HCT116 (cell line): Measurements from ENCODE around the gene FAM227B.

Source experiments
- EZH2phosphoT487 ChIP-seq: fragments of 200-600 bp; IDR thresholded peaks from 2 replicates; pipeline ENCODE4 v1.6.1; 2018; ENCODE audit warnings: antibody characterized with exemption, borderline replicate concordance
- JUND ChIP-seq: IDR thresholded peaks from 2 replicates; pipeline ENCODE4 v1.6.1; 2012
- POLR2A ChIP-seq: IDR thresholded peaks from 2 replicates; pipeline ENCODE4 v1.7.0; 2011; ENCODE audit warnings: borderline replicate concordance; ENCODE audit not compliant: insufficient read depth, insufficient read length; ENCODE audit errors: extremely low read depth
- POLR2AphosphoS5 ChIP-seq: IDR thresholded peaks from 2 replicates; pipeline ENCODE4 v1.6.1; 2011; ENCODE audit warnings: mild to moderate bottlenecking, low read depth, low read length, moderate library complexity
- SRF ChIP-seq: IDR thresholded peaks from 2 replicates; pipeline ENCODE4 v1.6.1; 2012; ENCODE audit warnings: low read depth
- TF ChIP-seq, protein P1 (sequence below), 3 experiments: fragments of 200-600 bp in 1 of 3; sonication (generic) in 1 of 3; IDR thresholded peaks in 2 of 3; conservative IDR thresholded peaks in 1 of 3; 2 replicates each; pipeline ENCODE4 v1.5.1; 2012 to 2017; ENCODE audit warnings: low read depth in 2 of 3, low read length in 2 of 3, antibody characterized with exemption in 1 of 3, borderline replicate concordance in 1 of 3, control low read depth in 1 of 3, mild to moderate bottlenecking in 1 of 3, mixed read lengths in 1 of 3, mixed run types in 1 of 3, moderate library complexity in 1 of 3; ENCODE audit not compliant: insufficient read depth in 1 of 3

DNA sequence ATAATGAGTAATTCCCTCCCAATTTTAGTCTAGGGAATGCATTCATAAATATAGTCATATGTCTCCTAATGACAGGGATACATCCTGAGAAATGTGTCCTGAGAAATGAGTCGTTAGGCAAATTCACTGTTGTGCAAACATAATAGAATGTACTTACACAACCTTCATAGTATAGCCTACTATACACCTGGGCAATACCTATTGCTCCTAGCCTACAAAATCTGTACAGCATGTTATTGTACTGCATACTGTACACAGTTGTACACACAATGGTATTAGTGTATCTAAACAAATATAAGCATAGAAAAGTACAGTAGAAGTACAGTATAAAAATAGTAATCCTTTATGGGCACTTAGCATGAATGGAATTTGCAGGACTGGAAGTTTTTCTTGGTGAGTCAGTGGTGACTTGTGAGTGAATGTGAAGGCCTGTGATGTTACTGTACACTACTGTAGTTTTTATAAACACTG is 6.8 kb upstream of the FAM227B start:
- TF ChIP-seq POLR2A (no peak), EZH2phosphoT487 (no peak), SRF (no peak), JUND (peak; percentile 24; the same call in 1 of the 2 replicates), POLR2AphosphoS5 (no peak)
- TF ChIP-seq, protein P1, sequence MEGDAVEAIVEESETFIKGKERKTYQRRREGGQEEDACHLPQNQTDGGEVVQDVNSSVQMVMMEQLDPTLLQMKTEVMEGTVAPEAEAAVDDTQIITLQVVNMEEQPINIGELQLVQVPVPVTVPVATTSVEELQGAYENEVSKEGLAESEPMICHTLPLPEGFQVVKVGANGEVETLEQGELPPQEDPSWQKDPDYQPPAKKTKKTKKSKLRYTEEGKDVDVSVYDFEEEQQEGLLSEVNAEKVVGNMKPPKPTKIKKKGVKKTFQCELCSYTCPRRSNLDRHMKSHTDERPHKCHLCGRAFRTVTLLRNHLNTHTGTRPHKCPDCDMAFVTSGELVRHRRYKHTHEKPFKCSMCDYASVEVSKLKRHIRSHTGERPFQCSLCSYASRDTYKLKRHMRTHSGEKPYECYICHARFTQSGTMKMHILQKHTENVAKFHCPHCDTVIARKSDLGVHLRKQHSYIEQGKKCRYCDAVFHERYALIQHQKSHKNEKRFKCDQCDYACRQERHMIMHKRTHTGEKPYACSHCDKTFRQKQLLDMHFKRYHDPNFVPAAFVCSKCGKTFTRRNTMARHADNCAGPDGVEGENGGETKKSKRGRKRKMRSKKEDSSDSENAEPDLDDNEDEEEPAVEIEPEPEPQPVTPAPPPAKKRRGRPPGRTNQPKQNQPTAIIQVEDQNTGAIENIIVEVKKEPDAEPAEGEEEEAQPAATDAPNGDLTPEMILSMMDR (IDR thresholded peaks at IDR 0.05 in 2 of 3, conservative IDR thresholded peaks at IDR 0.05 in 1 of 3; ENCODE audit: borderline replicate concordance in 1 of 3, insufficient read depth in 1 of 3, low read depth in 2 of 3, low read length in 2 of 3) = no peak
